ENCODE measurements around the gene MGAT1.

- TF ChIP-seq ISL1 (CRISPR knock-in tag; IDR thresholded peaks at IDR 0.05) (no peak), ZFP30 (CRISPR knock-in tag; IDR thresholded peaks at IDR 0.05) (no peak), TOX (CRISPR knock-in tag; IDR thresholded peaks at IDR 0.05; ENCODE audit: borderline replicate concordance) (no peak), GLIS3 (CRISPR knock-in tag; IDR thresholded peaks at IDR 0.05) (no peak), ZFP3 (CRISPR knock-in tag; IDR thresholded peaks at IDR 0.05) (no peak), CSRNP3 (CRISPR knock-in tag; IDR thresholded peaks at IDR 0.05) (no peak), CSDC2 (CRISPR knock-in tag; IDR thresholded peaks at IDR 0.05) (no peak), PPARA (CRISPR knock-in tag; IDR thresholded peaks at IDR 0.05; ENCODE audit: borderline replicate concordance) (no peak), RARB (CRISPR knock-in tag; IDR thresholded peaks at IDR 0.05) (no peak), OSR1 (CRISPR knock-in tag; IDR thresholded peaks at IDR 0.05) (no peak), BACH2 (CRISPR knock-in tag; IDR thresholded peaks at IDR 0.05; ENCODE audit: borderline replicate concordance) (no peak), PATZ1 (CRISPR knock-in tag; IDR thresholded peaks at IDR 0.05; ENCODE audit: borderline replicate concordance) (no peak)
- TF ChIP-seq, protein P1, sequence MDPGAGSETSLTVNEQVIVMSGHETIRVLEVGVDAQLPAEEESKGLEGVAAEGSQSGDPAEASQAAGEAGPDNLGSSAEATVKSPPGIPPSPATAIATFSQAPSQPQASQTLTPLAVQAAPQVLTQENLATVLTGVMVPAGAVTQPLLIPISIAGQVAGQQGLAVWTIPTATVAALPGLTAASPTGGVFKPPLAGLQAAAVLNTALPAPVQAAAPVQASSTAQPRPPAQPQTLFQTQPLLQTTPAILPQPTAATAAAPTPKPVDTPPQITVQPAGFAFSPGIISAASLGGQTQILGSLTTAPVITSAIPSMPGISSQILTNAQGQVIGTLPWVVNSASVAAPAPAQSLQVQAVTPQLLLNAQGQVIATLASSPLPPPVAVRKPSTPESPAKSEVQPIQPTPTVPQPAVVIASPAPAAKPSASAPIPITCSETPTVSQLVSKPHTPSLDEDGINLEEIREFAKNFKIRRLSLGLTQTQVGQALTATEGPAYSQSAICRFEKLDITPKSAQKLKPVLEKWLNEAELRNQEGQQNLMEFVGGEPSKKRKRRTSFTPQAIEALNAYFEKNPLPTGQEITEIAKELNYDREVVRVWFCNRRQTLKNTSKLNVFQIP (CRISPR knock-in tag; IDR thresholded peaks at IDR 0.05; ENCODE audit: borderline replicate concordance, low read depth), result no peak
These were observed 27.0 kb downstream of the MGAT1 start for GRCh38 chr5:180775624-180776023.
